ENCODE measurements around the gene MDFIC2.

MDFIC2 gene

DNA sequence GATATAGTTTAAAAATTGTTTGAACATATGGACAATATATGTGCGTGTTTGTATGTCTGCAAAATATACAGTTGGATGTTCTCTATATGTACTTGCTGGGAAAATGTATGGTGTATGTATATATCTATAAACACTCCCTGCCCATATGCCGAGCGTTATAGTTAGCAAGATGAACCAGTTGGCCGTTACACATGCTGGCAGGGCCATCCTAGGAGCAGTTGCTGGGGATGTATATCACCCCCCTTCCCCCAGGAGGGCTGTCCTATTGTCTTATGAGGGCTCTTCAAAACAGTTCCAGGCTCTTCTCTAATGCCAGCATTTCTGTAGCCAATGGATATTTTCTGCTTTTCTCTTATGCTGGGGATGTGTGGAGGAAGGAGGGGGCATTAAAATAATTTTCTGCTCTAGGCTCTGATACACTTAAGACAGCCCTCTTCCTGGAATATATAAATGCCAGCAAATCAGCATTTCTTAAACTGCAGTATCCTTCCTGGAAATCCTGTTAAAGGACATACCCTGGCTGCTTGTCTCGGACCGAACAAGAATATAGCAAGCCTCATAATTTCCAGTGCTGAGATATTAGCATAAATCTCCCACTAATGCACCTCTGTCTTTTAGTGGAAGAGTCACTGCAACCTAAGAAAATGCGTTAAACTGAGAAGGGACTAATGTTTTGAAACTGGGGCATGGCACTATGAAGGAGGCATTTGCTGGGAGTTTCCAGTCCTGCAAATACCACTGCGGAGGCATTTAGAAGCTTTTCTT, 134.4 kb downstream of the MDFIC2 start:
- Histone ChIP-seq H3K4me3 (ENCODE audit: low read length) (no peak overlapping the region), H3K36me3 (ENCODE audit: control insufficient read depth, low read depth, low read length) (no peaks in the 10 kb centered on the region), H3K9me3 (ENCODE audit: control insufficient read depth, low read depth, low read length) (no peaks in the 10 kb centered on the region), H3K27ac (ENCODE audit: low read length) (no peak overlapping the region), H3K27me3 (ENCODE audit: control insufficient read depth, insufficient read depth, low read length) (peaks cover 7% of the 10 kb centered on the region), H3K9ac (ENCODE audit: low read length) (no peak overlapping the region), H3K4me1 (ENCODE audit: control insufficient read depth, low read depth, low read length) (peaks cover 13% of the 10 kb centered on the region)

DNA sequence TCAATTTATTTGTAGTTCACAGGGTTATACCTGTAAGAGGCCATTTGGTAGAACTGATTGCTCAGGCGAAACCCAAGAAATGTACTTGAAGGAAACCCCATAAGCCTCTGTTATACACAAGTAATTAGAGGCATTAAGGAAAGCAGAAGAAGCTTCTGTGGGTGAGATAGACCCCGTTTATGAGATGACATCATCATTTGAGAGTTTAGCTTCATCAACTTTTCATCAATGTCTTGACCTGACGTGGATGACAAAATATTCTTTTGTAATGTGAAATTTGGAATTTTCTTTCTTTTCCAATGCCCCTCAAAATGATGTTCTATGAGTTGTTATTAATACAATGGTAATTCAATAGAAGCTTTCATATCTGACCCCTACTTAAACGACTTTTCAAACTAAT, 136.2 kb downstream of the MDFIC2 start:
- Histone ChIP-seq H3K9me3 (ENCODE audit: control insufficient read depth, low read depth, low read length) (no peaks in the 10 kb centered on the region), H3K27ac (ENCODE audit: low read length) (no peak overlapping the region), H3K4me1 (ENCODE audit: control insufficient read depth, low read depth, low read length) (no peaks in the 10 kb centered on the region), H3K4me3 (ENCODE audit: low read length) (no peak overlapping the region), H3K9ac (ENCODE audit: low read length) (no peak overlapping the region), H3K36me3 (ENCODE audit: control insufficient read depth, low read depth, low read length) (no peaks in the 10 kb centered on the region), H3K27me3 (ENCODE audit: control insufficient read depth, insufficient read depth, low read length) (no peaks in the 10 kb centered on the region)

DNA sequence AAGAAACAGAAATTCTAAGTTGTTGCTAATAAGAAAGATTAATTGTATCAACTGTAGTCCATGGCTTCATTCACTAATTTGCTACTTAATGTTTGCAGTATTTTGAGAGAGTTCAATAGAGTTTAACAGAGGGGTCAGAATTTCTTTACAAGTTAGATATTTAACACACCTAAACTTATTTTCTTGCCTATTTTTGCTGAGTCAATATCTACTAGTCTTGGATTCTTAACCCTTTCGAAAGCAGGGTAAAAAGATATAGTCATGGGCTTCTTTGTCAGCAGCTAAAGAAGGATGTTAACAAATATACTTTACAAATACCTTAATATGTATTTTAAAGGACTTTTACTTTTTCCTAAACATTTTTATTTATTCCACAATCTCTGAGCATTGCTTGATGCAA, 155.6 kb downstream of the MDFIC2 start:
- no peak overlapping the region for H3K27ac ChIP-seq (ENCODE audit: low read length)
- H3K27me3 ChIP-seq (ENCODE audit: control insufficient read depth, insufficient read depth, low read length), result no peaks in the 10 kb centered on the region
- H3K9ac ChIP-seq (ENCODE audit: low read length), result no peak overlapping the region
- H3K36me3 ChIP-seq (ENCODE audit: control insufficient read depth, low read depth, low read length), result no peaks in the 10 kb centered on the region
- H3K9me3 ChIP-seq (ENCODE audit: control insufficient read depth, low read depth, low read length), result no peaks in the 10 kb centered on the region
- no peaks in the 10 kb centered on the region for H3K4me1 ChIP-seq (ENCODE audit: control insufficient read depth, low read depth, low read length)
- no peak overlapping the region for H3K4me3 ChIP-seq (ENCODE audit: low read length)

DNA sequence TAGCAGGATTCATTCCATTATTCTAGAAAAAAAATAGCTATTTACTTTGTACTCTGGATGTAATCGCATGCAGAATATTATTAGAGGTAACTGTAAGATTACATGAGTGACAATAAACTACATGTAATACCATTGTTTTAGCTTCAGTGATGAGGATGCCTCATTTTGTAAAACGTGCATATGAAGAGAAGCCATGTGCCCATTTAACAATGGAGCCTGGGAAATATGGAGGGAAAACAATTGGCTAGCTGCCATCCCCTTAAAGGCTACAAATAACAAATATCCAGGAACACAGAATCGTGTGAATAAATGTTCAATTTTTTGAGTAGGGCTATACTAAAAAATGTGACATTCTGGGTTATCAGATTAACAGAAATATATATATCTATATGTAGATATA, 161.8 kb downstream of the MDFIC2 start:
- Histone ChIP-seq H3K36me3 (ENCODE audit: control insufficient read depth, low read depth, low read length) (no peaks in the 10 kb centered on the region), H3K4me3 (ENCODE audit: low read length) (no peak overlapping the region), H3K27ac (ENCODE audit: low read length) (no peak overlapping the region), H3K9me3 (ENCODE audit: control insufficient read depth, low read depth, low read length) (no peaks in the 10 kb centered on the region), H3K27me3 (ENCODE audit: control insufficient read depth, insufficient read depth, low read length) (no peaks in the 10 kb centered on the region), H3K4me1 (ENCODE audit: control insufficient read depth, low read depth, low read length) (no peaks in the 10 kb centered on the region), H3K9ac (ENCODE audit: low read length) (no peak overlapping the region)

DNA sequence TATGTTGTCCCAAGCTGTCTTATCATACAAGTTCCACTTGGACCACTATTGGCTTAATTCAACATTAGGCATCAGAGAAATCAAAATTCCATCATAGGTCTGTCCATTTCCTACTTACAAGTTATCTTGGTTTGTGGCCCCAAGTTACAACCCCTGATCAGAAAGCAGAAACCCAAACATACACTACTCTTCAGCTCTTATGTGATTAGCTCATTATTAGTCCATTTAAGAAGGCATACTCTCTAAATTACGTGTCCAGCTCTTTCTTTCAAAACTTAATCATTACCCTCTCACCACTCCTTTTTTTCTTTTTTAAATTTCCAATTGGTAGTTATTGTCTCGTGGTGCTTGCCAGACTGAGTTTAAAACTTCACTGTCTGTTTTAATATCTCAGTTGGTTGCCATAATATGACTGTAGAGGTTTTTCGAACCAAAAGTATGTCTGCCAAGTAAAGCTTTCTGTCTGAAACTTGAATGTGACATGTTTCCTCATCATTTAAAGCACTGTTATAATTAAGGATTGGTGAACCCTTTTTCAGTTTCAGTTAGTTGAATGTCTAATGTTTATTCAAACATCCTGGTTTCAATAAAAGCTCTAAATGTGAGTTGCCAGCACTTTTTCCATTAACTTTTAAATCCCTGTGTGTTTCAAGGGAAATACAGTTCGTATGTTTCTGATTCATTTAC, 162.6 kb downstream of the MDFIC2 start:
- no peak overlapping the region for H3K27ac ChIP-seq (ENCODE audit: low read length)

More for the DNA sequence above, 162.6 kb downstream of the MDFIC2 start:
- Histone ChIP-seq H3K4me1 (ENCODE audit: control insufficient read depth, low read depth, low read length) (no peaks in the 10 kb centered on the region), H3K9ac (ENCODE audit: low read length) (no peak overlapping the region), H3K36me3 (ENCODE audit: control insufficient read depth, low read depth, low read length) (no peaks in the 10 kb centered on the region), H3K4me3 (ENCODE audit: low read length) (no peak overlapping the region), H3K27me3 (ENCODE audit: control insufficient read depth, insufficient read depth, low read length) (no peaks in the 10 kb centered on the region), H3K9me3 (ENCODE audit: control insufficient read depth, low read depth, low read length) (peaks cover 4% of the 10 kb centered on the region)
